GM12878 (cell line): Measurements from ENCODE around the gene NUP210. TPM values are rescaled to one million over a fixed set of nuclear protein-coding genes. Genes with fewer than 3 reads are reported as not detected.

Source experiments
- ATAC-seq: fragments of 200-7000 bp; cut with Tn5 transposase; 3 replicates; pipeline ENCODE4 v1.9.1; 2020; ENCODE audit warnings: mild to moderate bottlenecking, moderate library complexity
- BruUV-seq: library from RNA; stranded (reverse); fragments of 400-500 nt; replicated peaks from 2 replicates; lab custom pipeline; 2021; lab: Mats Ljungman, UMichigan
- CTCF ChIA-PET: fragments of 300-600 bp; sonication (Branson Sonifier 250); formaldehyde crosslinking; extraction: SDS; loops from one replicate; lab custom pipeline; 2021; ENCODE audit warnings: inconsistent platforms; lab: Yijun Ruan, JAX
- POLR2A ChIA-PET: fragments of 350-600 bp; formaldehyde crosslinking; extraction: SDS; loops from one replicate; lab custom pipeline; 2021; ENCODE audit warnings: inconsistent platforms; lab: Charles Lee
- RAD21 ChIA-PET: fragments of 300-600 bp; sonication (Branson Sonifier 250); formaldehyde crosslinking; loops from one replicate; lab custom pipeline; 2023; ENCODE audit warnings: antibody characterized with exemption; ENCODE audit not compliant: unreplicated experiment; lab: Charles Lee
- SMC1A ChIA-PET: fragments of 300-600 bp; sonication (Branson Sonifier 250); formaldehyde crosslinking; loops from one replicate; lab custom pipeline; 2023; ENCODE audit not compliant: unreplicated experiment, uncharacterized antibody; lab: Charles Lee
- DNase-seq: peaks from one replicate; pipeline ENCODE4 v3.0.0-alpha.2; 2011; ENCODE audit warnings: low read depth, low spot score
- FAIRE-seq: peaks from 3 replicates; lab custom pipeline; 2011; peaks lifted over from hg19 to GRCh38; lab: Jason Lieb, UNC
- H2AFZ ChIP-seq: 2 replicates; pipeline ENCODE4 v1.6.0; 2011; ENCODE audit warnings: low read depth, low read length, control low read depth; ENCODE audit not compliant: control insufficient read depth
- H3K27ac ChIP-seq: 2 replicates; pipeline ENCODE4 v1.5.1; 2011; ENCODE audit warnings: control low read depth; ENCODE audit not compliant: control insufficient read depth, insufficient read depth
- H3K27me3 ChIP-seq, 2 experiments: replicated peaks in 1 of 2; 2 replicates each; pipeline versions ENCODE4 v1.6.0 to v1.6.1; 2011; ENCODE audit warnings: low read length in 1 of 2; ENCODE audit not compliant: control insufficient read depth in 2 of 2, insufficient read depth in 2 of 2
- H3K36me3 ChIP-seq, 2 experiments: 2 replicates each; pipeline ENCODE4 v1.5.1; 2011; ENCODE audit warnings: low read length in 1 of 2; ENCODE audit not compliant: control insufficient read depth in 2 of 2, insufficient read depth in 2 of 2
- H3K4me1 ChIP-seq: 2 replicates; pipeline ENCODE4 v1.6.1; 2011; ENCODE audit warnings: mild to moderate bottlenecking, low read length, moderate library complexity, mixed read lengths; ENCODE audit not compliant: control insufficient read depth, insufficient read depth
- H3K4me2 ChIP-seq: 2 replicates; pipeline ENCODE4 v1.6.0; 2011; ENCODE audit warnings: control low read depth; ENCODE audit not compliant: control insufficient read depth, insufficient read depth
- H3K4me3 ChIP-seq: fragments of 200-600 bp; sonication (generic); 2 replicates; pipeline ENCODE4 v1.5.1; 2016
- H3K79me2 ChIP-seq: 2 replicates; pipeline ENCODE4 v1.6.0; 2011; ENCODE audit warnings: low read length; ENCODE audit not compliant: control insufficient read depth, insufficient read depth
- H3K9ac ChIP-seq: 2 replicates; pipeline ENCODE4 v1.8.0; 2011; ENCODE audit warnings: low read length, control low read depth, mixed read lengths; ENCODE audit not compliant: control insufficient read depth, insufficient read depth
- H3K9me3 ChIP-seq: replicated peaks from 3 replicates; pipeline ENCODE4 v1.5.1; 2011; ENCODE audit warnings: mild to moderate bottlenecking, low read length; ENCODE audit not compliant: control insufficient read depth, insufficient read depth
- H4K20me1 ChIP-seq: 2 replicates; pipeline ENCODE4 v1.6.0; 2011; ENCODE audit not compliant: control insufficient read depth, insufficient read depth
- ATF7 ChIP-seq: fragments of 450-650 bp; IDR thresholded peaks from 2 replicates; pipeline ENCODE4 v1.6.1; 2016; ENCODE audit warnings: low read depth, mild to moderate bottlenecking
- BACH1 ChIP-seq: fragments of 450-650 bp; IDR thresholded peaks from 2 replicates; pipeline ENCODE4 v1.6.1; 2017; ENCODE audit warnings: mild to moderate bottlenecking, borderline replicate concordance
- BCL3 ChIP-seq: IDR thresholded peaks from 2 replicates; pipeline ENCODE4 v1.6.1; 2011; ENCODE audit warnings: borderline replicate concordance, low read depth, mild to moderate bottlenecking, moderate library complexity, low read length; ENCODE audit not compliant: insufficient read depth, poor library complexity, severe bottlenecking
- BHLHE40 ChIP-seq, 2 experiments: fragments of 450-650 bp in 1 of 2; IDR thresholded peaks; 2 replicates each; pipeline ENCODE4 v1.6.1; 2011 to 2017; ENCODE audit warnings: low read depth in 2 of 2, borderline replicate concordance in 1 of 2, improper control_type of control experiment in 1 of 2, low read length in 1 of 2, mild to moderate bottlenecking in 1 of 2
- IKZF1 ChIP-seq: fragments of 450-650 bp; conservative IDR thresholded peaks from 2 replicates; pipeline ENCODE4 v1.6.1; 2017; ENCODE audit warnings: antibody characterized with exemption, mild to moderate bottlenecking
- JUNB ChIP-seq: IDR thresholded peaks from 2 replicates; pipeline ENCODE4 v1.6.1; 2016; ENCODE audit warnings: antibody characterized with exemption, mild to moderate bottlenecking
- RAD51 ChIP-seq: fragments of 450-650 bp; IDR thresholded peaks from 2 replicates; pipeline ENCODE4 v1.6.1; 2016; ENCODE audit warnings: moderate library complexity, mild to moderate bottlenecking, inconsistent platforms
- RBBP5 ChIP-seq: fragments of 200-600 bp; sonication (generic); conservative IDR thresholded peaks from 2 replicates; pipeline ENCODE4 v1.6.1; 2016
- SIN3A ChIP-seq: IDR thresholded peaks from 2 replicates; pipeline ENCODE4 v1.6.1; 2012; ENCODE audit warnings: low read depth, low read length, improper control_type of control experiment
- SPI1 ChIP-seq: IDR thresholded peaks from 2 replicates; pipeline ENCODE4 v1.6.1; 2011; ENCODE audit warnings: low read depth, mild to moderate bottlenecking, low read length, moderate library complexity, borderline replicate concordance; ENCODE audit not compliant: insufficient read depth
- TARDBP ChIP-seq: IDR thresholded peaks from 2 replicates; pipeline ENCODE4 v1.6.1; 2016; ENCODE audit warnings: borderline replicate concordance
- TCF3 ChIP-seq: IDR thresholded peaks from 2 replicates; pipeline ENCODE4 v1.6.1; 2012; ENCODE audit warnings: low read depth, mild to moderate bottlenecking, low read length, borderline replicate concordance; ENCODE audit not compliant: insufficient read depth
- YY1 ChIP-seq: IDR thresholded peaks from 2 replicates; pipeline ENCODE4 v1.6.1; 2011; ENCODE audit warnings: low read depth, mild to moderate bottlenecking, low read length
- ZBTB33 ChIP-seq: fragments of 450-650 bp; IDR thresholded peaks from 2 replicates; pipeline ENCODE4 v1.6.1; 2017; ENCODE audit warnings: mild to moderate bottlenecking
- ZBTB40 ChIP-seq: fragments of 450-650 bp; IDR thresholded peaks from 2 replicates; pipeline ENCODE4 v1.6.1; 2016; ENCODE audit warnings: mild to moderate bottlenecking, moderate library complexity, borderline replicate concordance
- WGBS: methylation state at CpG from one replicate; pipeline ENCODE4 v1.1.6; 2016; ENCODE audit warnings: low lambda C conversion rate; ENCODE audit not compliant: insufficient replicate concordance, insufficient coverage; ENCODE audit errors: missing lambda C conversion rate; 5-methylcytosine and 5-hydroxymethylcytosine counted together
- in situ Hi-C: fragments of 300-500 bp; cut with MboI; formaldehyde crosslinking; loops from 9 replicates; pipeline ENCODE4 v1.14.3; 2018; ENCODE audit warnings: mixed read lengths
- intact Hi-C: fragments of 100-400 bp; cut with micrococcal nuclease; formaldehyde crosslinking; loops from one replicate; pipeline ENCODE4 v1.14.2; 2022; ENCODE audit not compliant: unreplicated experiment
- polyA plus RNA-seq, 11 experiments: library from polyadenylated mRNA; depleted of rRNA in 4 of 11; unstranded in 6 of 11; stranded (reverse) in 5 of 11; fragments of >200 nt; fragmentation: Nextera tagmentation in 4 of 11; fragmentation: Illumina TruSeq in 1 of 11; extraction: Ambion mirVana in 4 of 11; extraction: Trizol in 1 of 11; gene quantifications; 1 replicate in 1 of 11; 2 replicates in 10 of 11; pipeline versions ENCODE4 v1.2.1 to v1.2.3, GENCODE V29; 2011 to 2016; ENCODE audit warnings: inconsistent platforms in 2 of 11, missing spikeins in 2 of 11, low read depth in 1 of 11
- total RNA-seq, 4 experiments: library from RNA; depleted of rRNA in 3 of 4; stranded (reverse); fragments of >200 nt in 3 of 4; fragmentation: Illumina TruSeq in 1 of 4; extraction: Trizol in 1 of 4; gene quantifications; 2 replicates each; pipeline versions ENCODE4 v1.2.1 to v1.2.3, GENCODE V29; 2013 to 2021

NUP210 gene
- total and polyA plus RNA-seq, 10 of the 15 experiments (the other 5 are each of a cell fraction or from before 2014, with no cell fraction given): 2.9 to 150 (median 76.0) TPM

- TF ChIP-seq ZBTB40 (no peak), RBBP5 (no peak), JUNB (no peak), TARDBP (no peak), RAD51 (no peak), SPI1 (no peak)
- TF ChIP-seq, all 136 proteins: peak for 0
These were observed 87.4 kb downstream of the NUP210 start (continued) for GRCh38 chr3:13332740-13333139.

GRCh38 chr3:13332158-13332557, 88.0 kb downstream of the NUP210 start:
- Histone ChIP-seq H3K4me3 (peak overlapping the region; percentile 43; the same call in 1 of the 2 replicates), H3K27me3 (no peaks in the 10 kb centered on the region), H3K27ac (peak overlapping the region; percentile 88), H3K79me2 (no peaks in the 10 kb centered on the region), H4K20me1 (no peaks in the 10 kb centered on the region), H3K9me3 (no peaks in the 10 kb centered on the region), H3K9ac (peak overlapping the region; percentile 62), H3K36me3 (peaks cover 37 to 43% of the 10 kb centered on the region in 2 experiments), H3K4me1 (peaks cover 38% of the 10 kb centered on the region), H2AFZ (peak overlapping the region; percentile 50), H3K4me2 (peak overlapping the region; percentile 80)
- FAIRE-seq: peak; percentile 97
- in situ Hi-C loops: no loop called here
- intact Hi-C loops: loop anchor here (10.0 kb wide), 1 partner anchor 237 kb away; no protein-coding TSS in a partner anchor
- peak; percentile 93 for DNase-seq
- RAD21 ChIA-PET: interaction anchor here (0.8 to 2.5 kb wide), 11 partner anchors 9 to 241 kb away, joined by 3 to 14 read pairs (median 6); no protein-coding TSS in a partner anchor
- peak; percentile 93 for ATAC-seq
- POLR2A ChIA-PET: interaction anchor here (0.6 to 2.4 kb wide), 7 partner anchors 12 to 131 kb away, joined by 3 to 7 read pairs (median 3); partner anchors contain the start of gene NUP210
- WGBS: 1% methylated on average over 8 of the region's 8 CpGs
- SMC1A ChIA-PET: interaction anchor here (0.7 to 3.3 kb wide), 17 partner anchors 12 to 147 kb away, joined by 3 to 21 read pairs (median 4); no protein-coding TSS in a partner anchor
- CTCF ChIA-PET: interaction anchor here (0.7 to 3.8 kb wide), 13 partner anchors 32 to 242 kb away, joined by 3 to 23 read pairs (median 5); no protein-coding TSS in a partner anchor
- no TSS peak for BruUV-seq
- TF ChIP-seq BCL3 (no peak), ZBTB33 (no peak), IKZF1 (peak; percentile 84), SIN3A (no peak), BHLHE40 (IDR thresholded peaks at IDR 0.05; ENCODE audit: borderline replicate concordance in 1 of 2, low read depth in 2 of 2, low read length in 1 of 2) (peak; percentile 80 to 86), TCF3 (peak; percentile 97), ATF7 (peak; percentile 71; the same call in 1 of the 2 replicates), BACH1 (peak; percentile 55; the same call in 1 of the 2 replicates), YY1 (no peak)
